ENCODE results near the gene MROH7.

MROH7 gene

GRCh38 chr1:54651608-54652007 is 10.0 kb downstream of the MROH7 start:
- DNase-seq (ENCODE audit: low read depth in 2 of 2) = no peak

DNA sequence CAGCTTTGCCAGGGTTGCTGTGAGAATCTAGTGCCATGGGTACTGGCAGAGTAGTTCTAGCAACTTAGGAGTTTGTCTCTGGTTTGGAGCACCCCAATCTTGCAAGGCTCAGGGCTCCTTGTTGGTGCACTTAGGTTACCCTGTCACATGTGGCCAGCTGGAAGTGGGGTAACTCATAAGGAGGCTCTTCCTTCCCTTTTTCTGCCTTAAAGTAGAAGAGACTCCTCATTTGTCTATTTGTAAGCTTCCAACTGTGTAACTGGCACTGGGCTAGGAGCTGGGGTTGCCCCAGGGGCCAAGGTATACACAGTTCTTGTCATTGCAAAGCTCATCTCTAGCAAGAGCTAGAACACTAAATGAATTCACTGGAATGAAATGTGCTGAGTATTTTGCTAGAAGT is 10.6 kb downstream of the MROH7 start:
- DNase-seq (ENCODE audit: low read depth in 2 of 2) = no peak

- DNase-seq (ENCODE audit: low read depth in 2 of 2) = no peak
Measured at GRCh38 chr1:54653036-54653435, 11.4 kb downstream of the MROH7 start.

GRCh38 chr1:54658164-54658913 is 16.8 kb downstream of the MROH7 start:
- DNase-seq (ENCODE audit: low read depth in 2 of 2) = no peak

- no peak for DNase-seq (ENCODE audit: low read depth in 2 of 2)
Measured at GRCh38 chr1:54663725-54664124, 22.1 kb downstream of the MROH7 start.

DNA sequence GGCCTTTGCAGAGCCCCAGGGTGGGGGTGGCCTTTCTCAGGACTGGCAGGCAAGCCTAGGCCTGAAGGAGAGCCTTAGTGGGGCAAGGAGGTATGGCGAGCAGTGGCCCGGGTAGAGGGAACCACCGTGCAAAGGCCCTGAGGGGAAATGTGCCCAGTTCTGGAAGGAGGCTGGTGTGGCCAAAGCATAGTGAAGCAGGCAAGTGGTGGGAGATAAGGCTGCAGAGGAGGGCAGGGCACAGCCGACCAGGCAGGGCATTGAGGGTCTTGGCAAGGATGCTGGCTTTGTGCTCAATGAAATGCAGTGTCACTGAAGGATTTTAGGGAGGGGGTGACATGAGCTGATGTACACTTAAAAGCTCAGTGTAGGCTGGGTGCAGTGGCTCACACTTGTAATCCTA is 22.8 kb downstream of the MROH7 start:
- no peak for DNase-seq (ENCODE audit: low read depth in 2 of 2)

DNA sequence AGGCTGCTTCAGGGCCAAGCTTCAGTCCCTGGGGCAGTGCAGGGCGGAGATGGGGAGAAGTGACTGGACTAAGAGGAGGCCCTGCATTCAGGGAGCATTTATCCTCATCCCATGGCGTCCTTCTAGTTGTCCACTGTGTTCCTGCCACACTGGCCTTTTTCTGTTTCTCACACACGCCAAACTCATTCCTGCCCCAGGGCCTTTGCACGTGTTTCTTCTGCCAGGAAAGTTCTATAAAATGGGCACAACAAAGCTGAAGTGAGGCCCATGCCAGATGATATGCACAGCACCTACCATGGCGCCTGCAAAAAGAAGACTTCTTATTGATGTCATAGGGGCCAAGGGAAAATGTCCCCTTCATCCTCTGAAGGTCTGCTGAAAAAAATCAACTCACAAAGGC is 24.3 kb downstream of the MROH7 start:
- DNase-seq (ENCODE audit: low read depth in 2 of 2) = no peak

GRCh38 chr1:54666333-54666732 is 24.7 kb downstream of the MROH7 start:
- no peak for DNase-seq (ENCODE audit: low read depth in 2 of 2)

DNA sequence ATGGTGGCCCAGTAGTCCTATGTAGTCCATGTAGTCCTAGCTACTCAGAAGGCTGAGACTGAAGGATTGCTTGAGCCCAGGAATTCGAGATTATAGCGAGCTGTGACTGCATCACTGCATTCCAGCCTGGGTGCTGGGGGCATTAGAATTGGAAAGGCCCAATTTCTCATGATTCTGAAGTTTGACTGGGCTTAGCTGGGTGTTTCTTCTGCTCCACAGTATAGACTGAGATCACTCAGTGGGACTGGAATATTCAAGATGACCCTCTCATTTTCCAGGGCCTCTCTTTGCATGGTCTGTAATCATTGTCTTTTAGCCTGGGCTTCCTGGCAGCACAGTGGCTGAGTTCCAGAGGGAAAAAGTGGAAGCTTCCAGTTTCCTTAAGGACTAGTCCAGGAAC is 26.2 kb downstream of the MROH7 start:
- DNase-seq (ENCODE audit: low read depth in 2 of 2) = no peak

DNA sequence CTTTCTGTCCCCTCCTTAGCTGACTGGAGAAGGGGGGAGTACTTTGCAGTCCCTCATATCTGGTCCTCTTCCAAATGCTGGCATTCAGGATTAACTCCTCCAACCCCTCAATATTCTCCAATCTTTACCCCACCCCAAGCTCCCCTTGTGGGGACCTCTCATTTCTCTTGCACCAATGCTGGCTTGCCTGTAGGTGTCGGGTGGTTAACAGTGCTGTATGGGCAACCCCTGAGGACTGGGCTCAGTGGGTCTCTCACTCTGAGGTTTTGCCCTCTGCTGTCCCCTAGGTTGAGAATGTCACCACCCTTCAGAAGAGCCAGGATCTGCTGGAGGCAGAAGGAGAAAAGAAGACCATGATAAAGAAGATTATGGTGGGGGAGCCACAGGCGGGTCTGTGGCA is 27.0 kb downstream of the MROH7 start:
- DNase-seq (ENCODE audit: low read depth in 2 of 2) = no peak

DNA sequence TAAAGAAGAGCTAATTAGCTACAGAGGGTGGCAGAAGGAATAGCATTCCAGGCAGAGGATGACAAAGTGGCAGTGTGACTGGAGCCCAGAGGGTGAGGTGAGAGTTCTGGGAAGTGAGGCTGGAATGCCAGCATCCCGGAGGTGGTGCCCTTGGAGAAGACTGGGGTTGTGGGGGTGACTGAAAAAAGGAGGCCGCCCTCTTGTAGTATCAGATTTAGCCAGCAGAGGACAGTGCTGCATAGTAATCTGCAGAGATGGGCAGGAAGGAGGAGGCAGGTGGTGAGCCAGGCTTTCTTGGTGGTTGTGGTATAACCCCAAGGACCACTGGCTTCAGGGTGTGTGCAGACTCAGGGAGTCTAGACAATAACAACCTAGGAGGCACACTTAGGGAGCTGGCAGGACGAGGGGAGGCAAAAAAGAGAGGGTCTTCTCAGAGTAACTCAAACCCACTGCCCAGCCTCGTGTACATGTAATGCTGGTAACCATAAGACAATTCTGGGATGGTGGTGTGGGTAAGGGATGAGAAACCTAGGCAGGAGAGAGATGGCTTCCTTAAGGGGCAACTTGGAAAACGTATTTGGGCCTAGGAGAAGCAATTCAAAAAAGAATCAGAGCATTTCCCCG is 30.5 kb downstream of the MROH7 start:
- DNase-seq (ENCODE audit: low read depth in 2 of 2) = peak; percentile 59 to 68

DNA sequence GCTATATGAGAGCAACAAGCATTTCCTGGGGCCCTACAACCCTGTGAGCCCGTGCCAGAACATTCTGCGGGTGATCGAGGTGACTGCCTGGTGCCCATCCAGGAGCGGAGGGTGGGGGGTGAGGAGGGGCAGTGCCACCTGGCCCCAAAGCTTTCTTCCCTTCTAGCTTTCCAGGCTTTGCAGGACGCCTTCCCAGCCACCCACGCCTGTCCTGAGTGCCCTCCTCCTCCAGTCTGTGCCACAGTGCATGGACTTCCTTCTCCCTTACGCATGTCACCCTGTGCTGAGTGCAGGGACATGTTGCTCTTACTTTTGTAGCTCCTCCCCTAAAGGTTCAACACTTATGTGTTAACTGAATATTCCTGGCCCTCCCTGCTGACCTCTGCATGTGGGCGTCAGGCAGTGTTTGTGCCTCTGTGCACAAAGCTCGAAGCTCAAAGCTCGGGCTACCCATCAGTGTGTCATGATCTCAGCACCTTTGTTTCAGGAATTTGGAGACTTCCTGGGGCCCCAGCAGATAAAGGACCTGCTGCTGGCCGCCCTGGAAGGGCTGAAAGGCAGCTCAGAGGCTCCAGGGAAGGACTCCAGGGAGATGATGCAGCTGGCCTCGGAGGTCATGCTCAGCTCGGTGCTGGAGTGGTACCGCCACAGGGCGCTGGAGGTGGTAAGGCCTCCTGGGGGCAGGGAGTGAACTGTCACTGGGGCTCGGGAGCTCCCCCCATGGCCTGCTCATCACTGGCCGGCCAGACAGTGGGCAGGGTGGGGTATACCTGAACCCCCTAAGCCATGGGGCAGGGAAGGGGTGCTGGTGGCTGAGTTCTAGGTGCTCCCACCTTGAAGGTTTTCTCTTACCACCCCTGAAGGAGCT is 37.4 kb downstream of the MROH7 start:
- DNase-seq (ENCODE audit: low read depth in 2 of 2) = no peak

GRCh38 chr1:54679706-54680105 is 38.1 kb downstream of the MROH7 start:
- no peak for DNase-seq (ENCODE audit: low read depth in 2 of 2)

GRCh38 chr1:54680387-54680786 is 38.8 kb downstream of the MROH7 start:
- DNase-seq (ENCODE audit: low read depth in 2 of 2) = no peak

GRCh38 chr1:54681358-54681757 is 39.8 kb downstream of the MROH7 start:
- DNase-seq (ENCODE audit: low read depth in 2 of 2) = no peak

GRCh38 chr1:54683453-54683852 is 41.9 kb downstream of the MROH7 start:
- DNase-seq (ENCODE audit: low read depth in 2 of 2) = no peak

DNA sequence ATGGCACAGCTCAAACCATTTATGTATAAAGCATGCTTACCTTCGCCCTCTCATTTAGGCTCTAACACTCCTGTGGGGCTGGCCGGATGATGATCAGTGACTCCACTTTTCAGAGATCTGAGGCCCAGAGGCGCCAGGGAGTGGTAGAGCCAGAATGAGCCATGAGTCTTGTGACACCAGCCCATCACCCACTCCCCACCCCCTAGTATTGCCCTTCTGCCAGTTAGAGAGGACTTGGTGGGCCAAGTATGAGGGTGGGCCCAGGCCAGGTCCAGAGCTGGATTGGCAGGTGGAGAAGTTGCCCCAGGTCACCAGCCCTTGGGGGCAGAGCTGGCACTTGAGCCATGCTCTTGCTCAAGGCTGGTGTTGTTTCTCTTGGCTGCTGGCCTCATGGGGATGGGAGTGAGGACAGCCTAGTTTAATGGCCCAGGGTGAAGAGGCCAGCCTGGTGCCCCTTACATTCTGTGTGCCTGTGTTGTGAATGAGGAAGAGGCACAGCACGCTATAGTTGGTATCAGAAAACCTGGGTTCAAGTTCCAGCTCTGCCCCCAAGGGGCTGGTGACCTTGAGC is 43.8 kb downstream of the MROH7 start:
- DNase-seq (ENCODE audit: low read depth in 2 of 2) = no peak

GRCh38 chr1:54686155-54686554 is 44.6 kb downstream of the MROH7 start:
- DNase-seq (ENCODE audit: low read depth in 2 of 2) = no peak

DNA sequence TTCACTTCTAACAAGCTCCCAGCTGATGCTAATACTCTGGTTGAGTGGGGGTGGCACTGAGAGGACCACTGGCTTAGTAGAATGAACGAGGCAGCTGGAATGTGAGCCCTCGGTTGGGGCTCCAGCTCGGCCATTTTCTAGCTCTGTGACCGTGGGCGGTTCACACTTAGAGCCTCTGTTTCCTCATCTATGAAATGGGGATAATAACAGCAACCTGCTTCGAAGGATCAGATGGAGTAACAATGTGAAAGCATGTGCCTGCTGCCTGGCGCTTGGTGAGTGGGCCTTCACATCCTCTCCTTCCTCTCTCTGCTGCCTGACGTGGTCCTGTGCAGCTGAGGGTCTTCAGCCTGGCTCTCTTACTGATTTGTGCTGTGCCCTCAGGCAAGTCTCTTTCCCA is 53.2 kb downstream of the MROH7 start:
- no peak for DNase-seq (ENCODE audit: low read depth in 2 of 2)

DNA sequence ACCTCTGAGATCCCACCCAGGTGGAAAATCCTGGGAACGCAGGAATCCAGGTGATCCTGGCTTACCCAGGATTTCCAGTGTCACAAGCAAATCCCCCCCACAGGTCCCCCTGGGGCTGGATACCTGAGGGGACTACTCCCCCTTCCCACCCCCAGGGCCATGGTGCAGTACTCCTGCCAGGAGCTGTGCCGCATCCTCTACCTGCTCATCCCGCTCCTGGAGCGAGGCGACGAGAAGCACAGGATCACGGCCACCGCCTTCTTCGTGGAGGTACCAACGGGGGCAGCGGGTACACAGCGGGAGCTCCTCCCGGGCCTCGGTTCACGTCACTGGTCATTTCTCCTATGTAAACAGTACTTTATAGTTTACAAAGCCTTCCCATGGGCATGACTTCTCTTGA is 53.6 kb downstream of the MROH7 start:
- no peak for DNase-seq (ENCODE audit: low read depth in 2 of 2)

DNA sequence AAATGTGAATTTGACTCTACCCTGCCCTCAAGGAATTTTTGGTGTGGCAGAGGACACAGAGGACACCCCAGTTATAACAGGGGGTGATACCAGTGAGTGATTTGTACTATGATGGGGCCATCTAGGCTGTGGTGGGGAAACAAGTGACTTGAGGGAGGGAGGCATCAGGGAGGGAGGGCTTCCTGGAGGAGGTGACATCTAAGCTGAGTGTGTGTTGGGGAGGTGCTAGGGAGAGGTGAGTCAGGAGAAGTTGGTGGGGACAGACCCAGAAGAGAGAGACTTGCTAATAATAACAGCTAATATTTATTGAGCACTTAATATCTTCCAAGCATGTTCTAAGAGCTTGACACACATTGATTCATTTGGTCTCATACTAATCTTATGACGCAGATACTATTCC is 54.2 kb downstream of the MROH7 start:
- DNase-seq (ENCODE audit: low read depth in 2 of 2) = no peak

- DNase-seq (ENCODE audit: low read depth in 2 of 2) = no peak
Measured at GRCh38 chr1:54696262-54696661, 54.7 kb downstream of the MROH7 start.
